ENCODE measurements around the gene CCDC18.
"Not testable (repeated sequence)": the region's sequence is repeated elsewhere in the genome, so short reads cannot be mapped to it uniquely, and the experiment has no call there.

The CCDC18 gene

GRCh38 chr1:93238425-93238824, 57.9 kb downstream of the CCDC18 start:
- DNase-seq (ENCODE audit: low read depth in 2 of 3, low spot score in 2 of 3): no peak

DNA sequence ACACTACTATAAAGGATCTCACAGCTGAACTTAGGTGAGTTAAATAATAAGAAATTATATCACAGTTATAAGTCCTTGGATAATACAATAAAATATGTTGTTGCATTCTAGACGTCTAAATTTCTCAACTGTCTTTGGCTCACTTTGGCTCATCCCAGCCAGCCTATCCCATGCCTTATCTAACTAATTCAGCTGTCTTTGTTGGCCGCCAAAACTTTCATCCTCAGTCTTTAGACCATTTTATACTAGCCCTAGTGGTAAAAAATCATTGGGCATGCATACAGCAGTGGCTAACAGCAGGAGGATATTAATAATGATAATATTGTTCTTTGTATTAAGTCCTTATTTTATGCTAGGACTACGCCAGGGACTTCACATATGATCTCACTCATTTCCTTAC, 59.3 kb downstream of the CCDC18 start:
- no peak for DNase-seq (ENCODE audit: low read depth in 2 of 3, low spot score in 2 of 3)

- DNase-seq (ENCODE audit: low read depth in 2 of 3, low spot score in 2 of 3): not testable (repeated sequence)
Measured at GRCh38 chr1:93243233-93243632, 62.7 kb downstream of the CCDC18 start.

DNA sequence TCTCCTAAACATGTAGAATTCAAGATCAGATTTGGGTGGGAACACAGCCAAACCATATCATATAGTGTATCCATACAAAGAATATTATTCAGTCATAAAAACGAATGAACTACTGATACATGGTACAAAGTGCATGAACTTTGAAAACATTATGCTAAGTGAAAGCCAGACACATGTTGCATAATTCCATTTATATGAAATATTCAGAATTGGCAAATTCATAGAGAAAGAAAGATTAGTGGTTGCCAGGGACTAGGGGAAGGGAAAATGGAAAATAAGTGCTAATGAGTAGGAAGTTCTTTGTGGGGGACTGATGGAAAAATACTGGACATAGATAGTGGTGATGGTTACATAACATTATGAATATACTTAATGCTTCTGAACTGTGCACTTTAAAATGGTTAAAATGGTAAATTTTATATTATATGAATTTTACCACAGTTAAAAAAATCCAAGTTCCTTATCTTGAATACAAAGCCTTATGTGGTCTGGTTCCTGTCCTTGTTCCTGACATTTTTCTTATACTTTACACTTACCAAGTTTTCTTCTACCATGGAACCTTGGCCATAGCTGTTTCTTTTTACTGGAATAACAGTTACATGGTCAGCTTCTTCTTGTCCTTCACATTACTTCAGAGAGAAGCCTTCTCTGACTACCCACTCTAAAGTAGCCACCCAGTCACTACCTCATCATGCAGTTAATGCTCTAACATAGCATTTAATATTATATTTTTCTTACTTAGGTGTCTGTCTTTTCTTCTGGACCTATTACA, 64.0 kb downstream of the CCDC18 start:
- DNase-seq (ENCODE audit: low read depth in 2 of 3, low spot score in 2 of 3): no peak

DNA sequence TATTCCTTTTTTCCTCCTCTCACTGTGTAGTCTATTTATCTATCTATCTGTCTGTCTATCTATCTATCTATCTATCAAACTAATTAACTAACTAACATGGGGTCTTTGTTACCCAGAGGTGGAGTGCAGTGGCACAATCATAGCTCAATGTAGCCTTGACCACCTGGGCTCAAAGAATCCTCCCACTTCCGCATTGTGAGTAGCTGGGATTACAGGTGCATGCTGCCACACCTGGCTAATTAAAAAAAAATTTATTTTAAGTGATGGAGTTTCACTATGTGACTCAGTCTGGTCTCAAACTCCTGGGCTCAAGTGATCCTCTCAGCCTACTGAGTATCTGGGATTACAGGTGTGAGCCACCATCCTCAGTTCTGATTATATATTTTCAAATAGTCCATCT, 71.4 kb downstream of the CCDC18 start:
- no peak for DNase-seq (ENCODE audit: low read depth in 2 of 3, low spot score in 2 of 3)

DNA sequence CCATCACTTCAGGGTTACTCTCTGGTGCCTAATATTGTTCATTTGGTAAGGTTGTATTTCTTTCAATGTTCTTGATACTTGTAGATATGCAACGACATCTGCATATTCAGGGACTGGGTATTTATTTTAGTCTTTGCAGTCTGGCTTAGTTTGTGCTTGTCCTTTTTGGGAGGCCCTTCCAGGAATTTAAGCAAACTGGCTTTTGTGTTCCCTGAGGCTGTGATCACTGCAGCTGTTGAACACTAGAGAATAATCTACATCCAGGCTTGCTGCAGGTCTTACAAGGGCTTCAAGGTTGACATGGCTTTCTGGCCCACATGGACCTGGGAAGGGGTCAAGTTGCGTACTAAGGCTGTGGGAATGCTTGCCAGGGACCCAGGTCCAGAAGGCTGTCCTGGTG, 72.1 kb downstream of the CCDC18 start:
- DNase-seq (ENCODE audit: low read depth in 2 of 3, low spot score in 2 of 3): no peak

DNA sequence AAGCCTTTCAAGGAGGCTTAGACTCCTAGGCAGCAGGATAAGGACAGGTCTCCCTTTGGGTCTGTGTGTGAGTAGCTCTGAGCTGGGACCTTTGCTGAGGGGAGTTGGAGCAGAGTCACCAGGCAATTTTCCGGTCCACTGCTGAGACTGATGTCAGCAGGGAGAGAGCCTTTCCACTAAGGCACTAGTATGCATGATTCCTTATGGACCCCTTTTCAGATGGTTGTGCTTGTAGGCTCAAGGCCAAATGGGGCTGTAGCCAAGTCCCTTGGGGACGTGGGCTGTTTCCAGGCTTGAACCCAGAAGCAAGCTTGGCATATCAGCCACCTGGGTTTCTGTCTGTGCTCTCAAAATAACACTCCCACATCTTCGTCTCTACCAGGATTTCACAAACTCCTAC, 73.0 kb downstream of the CCDC18 start:
- no peak for DNase-seq (ENCODE audit: low read depth in 2 of 3, low spot score in 2 of 3)

DNA sequence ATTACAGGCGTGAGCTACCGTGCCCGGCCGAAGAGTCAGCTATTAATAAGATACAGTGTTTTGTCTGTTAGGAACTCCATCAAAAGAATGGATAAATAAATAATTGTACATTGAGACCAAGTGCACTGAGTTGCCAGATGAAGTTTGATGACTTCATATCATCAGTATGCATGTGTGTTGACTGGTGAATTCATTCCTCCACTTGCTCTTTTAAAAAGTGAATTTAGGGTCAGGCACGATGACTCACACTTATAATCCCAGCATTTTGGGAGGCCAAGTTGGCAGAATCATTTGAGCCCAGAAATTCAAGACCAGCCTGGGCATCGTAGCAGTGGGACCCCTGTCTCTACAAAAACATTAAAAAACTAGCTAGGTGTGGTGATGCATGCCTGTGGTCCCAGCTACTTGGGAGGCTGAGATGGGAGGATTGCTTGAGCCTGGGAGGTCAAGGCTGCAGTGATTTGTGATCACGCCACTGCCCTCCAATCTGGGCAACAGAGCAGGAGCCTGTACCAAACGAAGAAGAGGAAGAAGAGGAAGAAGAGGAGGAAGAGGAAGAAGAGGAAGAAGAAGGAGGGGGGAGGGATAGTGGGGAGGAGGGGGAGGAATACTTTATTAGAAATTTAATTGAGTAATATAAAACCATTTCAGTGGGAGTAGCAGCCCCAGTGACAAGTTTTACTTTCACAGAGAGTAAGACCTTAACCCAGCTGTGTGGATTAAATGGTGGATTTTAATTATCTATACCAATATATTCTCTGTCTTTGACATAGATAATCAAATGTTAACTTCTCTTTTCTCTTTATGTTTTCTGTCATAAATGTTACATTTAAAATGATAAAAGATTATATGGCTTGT, 74.9 kb downstream of the CCDC18 start:
- DNase-seq (ENCODE audit: low read depth in 2 of 3, low spot score in 2 of 3): no peak

DNA sequence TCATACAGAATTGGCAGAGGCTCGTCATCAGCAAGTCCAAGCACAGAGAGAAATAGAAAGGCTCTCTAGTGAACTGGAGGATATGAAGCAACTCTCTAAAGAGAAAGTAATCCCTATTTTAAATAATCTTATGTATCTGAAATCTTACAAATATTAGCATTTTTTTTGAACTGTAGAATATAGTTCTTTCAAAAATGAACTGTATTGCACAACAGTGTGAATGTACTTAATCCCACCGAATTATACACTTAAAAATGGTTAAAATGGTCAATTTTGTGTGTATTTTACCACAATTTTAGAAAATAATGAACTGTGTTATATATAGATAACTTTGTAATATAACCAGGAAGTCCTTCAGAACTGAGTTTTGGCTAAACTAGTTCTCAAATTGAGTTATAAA, 75.9 kb downstream of the CCDC18 start:
- DNase-seq (ENCODE audit: low read depth in 2 of 3, low spot score in 2 of 3): no peak

DNA sequence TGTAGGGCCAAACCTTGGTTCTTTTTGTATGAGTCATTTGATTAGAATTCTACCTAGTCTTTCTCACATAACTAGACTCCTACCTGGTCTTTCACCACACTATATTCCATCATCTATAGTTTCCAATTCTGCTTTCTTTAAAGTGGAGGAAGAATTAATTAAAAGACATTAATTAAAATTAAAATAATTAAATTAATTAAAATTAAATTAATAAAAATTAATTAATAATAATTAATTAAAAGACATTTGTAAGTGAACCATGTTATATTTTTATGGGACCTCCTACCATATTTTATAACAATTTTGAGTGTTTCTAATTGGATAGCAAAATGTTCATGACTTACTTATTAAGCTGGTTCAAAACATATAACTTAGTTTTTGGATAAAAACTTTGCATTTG, 77.4 kb downstream of the CCDC18 start:
- no peak for DNase-seq (ENCODE audit: low read depth in 2 of 3, low spot score in 2 of 3)

DNA sequence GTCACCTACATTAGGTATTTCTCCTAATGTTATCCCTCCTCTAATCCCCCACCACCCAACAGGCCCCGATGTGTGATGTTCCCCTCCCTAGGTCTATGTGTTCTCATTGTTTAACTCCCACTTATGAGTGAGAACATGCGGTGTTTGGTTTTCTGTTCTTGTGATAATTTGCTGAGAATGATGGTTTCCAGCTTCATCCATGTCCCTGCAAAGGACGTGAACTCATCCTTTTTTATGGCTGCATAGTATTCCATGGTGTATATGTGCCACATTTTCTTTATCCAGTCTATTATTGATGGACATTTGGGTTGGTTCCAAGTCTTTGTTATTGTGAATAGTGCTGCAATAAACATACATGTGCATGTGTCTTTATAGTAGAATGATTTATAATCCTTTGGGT, 80.2 kb downstream of the CCDC18 start:
- not testable (repeated sequence) for DNase-seq (ENCODE audit: low read depth in 2 of 3, low spot score in 2 of 3)

GRCh38 chr1:93262645-93263044, 82.1 kb downstream of the CCDC18 start:
- DNase-seq (ENCODE audit: low read depth in 2 of 3, low spot score in 2 of 3): no peak

DNA sequence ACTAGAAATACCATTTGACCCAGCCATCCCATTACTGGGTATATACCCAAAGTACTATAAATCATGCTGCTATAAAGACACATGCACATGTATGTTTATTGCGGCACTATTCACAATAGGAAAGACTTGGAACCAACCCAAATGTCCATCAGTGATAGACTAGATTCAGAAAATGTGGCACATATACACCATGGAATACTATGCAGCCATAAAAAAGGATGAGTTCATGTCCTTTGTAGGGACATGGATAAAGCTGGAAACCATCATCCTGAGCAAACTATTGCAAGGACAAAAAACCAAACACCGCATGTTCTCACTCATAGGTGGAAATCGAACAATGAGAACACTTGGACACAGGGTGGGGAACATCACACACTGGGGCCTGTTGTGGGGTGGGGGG, 88.4 kb downstream of the CCDC18 start:
- DNase-seq (ENCODE audit: low read depth in 2 of 3, low spot score in 2 of 3): not testable (repeated sequence)

DNA sequence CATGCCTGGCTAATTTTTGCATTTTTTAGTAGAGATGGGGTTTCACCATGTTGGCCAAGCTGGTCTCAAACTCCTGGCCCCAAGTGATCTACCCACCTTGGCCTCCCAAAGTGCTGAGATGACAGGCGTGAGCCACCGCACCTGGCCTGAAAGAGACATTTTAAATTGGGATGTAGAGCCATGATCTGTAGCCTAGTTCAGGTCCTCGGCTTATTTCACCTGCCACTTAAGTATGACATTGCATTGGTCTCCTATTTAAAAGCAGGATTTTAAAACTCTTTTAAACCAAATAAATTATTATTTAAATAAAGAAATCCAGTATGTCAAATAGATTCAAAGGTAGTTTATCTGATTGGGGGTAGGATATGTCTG, 94.7 kb downstream of the CCDC18 start:
- DNase-seq (ENCODE audit: low read depth in 2 of 3, low spot score in 2 of 3): not testable (repeated sequence)

DNA sequence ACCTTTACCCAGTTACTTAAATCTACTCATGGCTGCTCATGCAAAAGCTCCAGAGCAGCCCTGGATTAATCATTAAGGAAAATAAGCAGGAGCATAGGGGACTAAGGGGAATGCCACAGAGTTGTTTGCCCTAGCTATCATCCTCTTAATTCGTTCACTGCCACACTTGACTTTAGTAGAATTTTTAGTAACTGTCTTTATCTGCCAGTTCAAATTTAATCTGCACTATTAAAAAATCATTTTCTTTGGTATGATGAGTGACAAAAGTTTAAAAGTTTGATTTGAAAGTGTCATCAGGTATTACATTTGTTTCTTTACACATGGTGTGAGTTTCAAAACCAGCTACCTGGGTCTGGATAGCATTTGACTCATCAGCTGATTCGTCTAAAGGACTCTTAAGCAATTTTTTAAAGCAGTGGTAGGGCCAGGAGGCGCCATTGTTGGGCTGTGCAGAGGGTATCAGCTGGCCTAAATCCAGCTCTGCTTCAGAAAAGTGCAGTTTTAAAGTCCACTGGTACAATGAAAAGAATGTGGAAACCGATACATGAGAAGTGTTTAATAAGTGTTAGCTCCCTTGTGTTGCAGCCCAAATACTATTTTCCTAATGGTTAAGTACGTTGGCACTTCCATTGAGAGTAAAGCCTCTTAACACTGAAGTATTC, 95.2 kb downstream of the CCDC18 start:
- no peak for DNase-seq (ENCODE audit: low read depth in 2 of 3, low spot score in 2 of 3)

GRCh38 chr1:93277530-93277929, 97.0 kb downstream of the CCDC18 start:
- not testable (repeated sequence) for DNase-seq (ENCODE audit: low read depth in 2 of 3, low spot score in 2 of 3)

- DNase-seq (ENCODE audit: low read depth in 2 of 3, low spot score in 2 of 3): no peak
Measured at GRCh38 chr1:93283496-93283895, 103.0 kb downstream of the CCDC18 start.

- DNase-seq (ENCODE audit: low read depth in 2 of 3, low spot score in 2 of 3): no peak
Measured at GRCh38 chr1:93288558-93288957, 108.0 kb downstream of the CCDC18 start.

DNA sequence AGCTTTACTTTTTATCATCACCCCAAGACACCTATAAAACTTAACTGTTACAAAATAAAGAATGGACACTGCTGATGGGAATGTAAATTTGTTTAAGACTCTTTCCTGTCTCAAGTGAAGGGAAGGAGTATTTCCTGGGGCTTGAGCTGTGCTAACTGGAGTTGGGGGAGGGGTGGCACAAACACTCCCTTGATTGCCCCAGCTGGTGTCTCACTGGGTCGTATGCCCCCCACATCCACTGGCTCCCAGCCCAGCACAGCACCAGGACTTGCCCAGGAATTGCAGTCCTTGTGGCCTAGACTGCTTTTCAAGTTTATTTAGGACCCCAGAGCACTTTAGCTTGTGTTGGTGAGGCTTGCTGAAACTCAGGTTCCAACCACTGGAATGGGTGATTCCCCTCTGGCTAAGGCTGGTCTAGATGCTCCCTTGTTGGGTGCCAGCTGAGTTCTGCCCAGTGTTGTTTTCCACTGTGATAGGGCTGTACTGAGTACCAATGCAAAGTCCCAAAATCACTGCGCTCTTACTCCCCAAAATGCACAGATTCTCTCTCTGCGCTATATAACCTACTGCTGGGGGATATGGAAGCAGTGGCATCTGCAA, 116.1 kb downstream of the CCDC18 start:
- DNase-seq (ENCODE audit: low read depth in 2 of 3, low spot score in 2 of 3): no peak

DNA sequence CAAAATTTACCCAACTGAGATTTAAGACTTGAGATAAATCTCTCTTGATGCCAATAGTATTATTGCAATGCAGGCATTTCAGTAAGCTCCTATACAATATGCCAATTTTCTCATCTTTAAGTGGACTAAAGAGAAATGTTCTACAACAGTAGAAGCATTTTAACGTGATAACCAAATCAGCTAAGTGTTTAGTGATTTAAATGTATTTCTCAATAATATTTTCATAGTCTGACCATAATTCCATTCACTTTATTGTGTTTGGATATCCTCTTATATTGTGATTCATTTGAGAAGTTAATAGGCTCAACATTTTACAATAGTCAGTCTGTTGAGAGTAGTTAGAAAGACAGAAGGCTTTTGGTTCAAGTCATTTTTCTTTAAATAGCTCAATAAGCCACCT, 120.6 kb downstream of the CCDC18 start:
- no peak for DNase-seq (ENCODE audit: low read depth in 2 of 3, low spot score in 2 of 3)

- DNase-seq (ENCODE audit: low read depth in 2 of 3, low spot score in 2 of 3): no peak
Measured at GRCh38 chr1:93302078-93302477, 121.6 kb downstream of the CCDC18 start.

DNA sequence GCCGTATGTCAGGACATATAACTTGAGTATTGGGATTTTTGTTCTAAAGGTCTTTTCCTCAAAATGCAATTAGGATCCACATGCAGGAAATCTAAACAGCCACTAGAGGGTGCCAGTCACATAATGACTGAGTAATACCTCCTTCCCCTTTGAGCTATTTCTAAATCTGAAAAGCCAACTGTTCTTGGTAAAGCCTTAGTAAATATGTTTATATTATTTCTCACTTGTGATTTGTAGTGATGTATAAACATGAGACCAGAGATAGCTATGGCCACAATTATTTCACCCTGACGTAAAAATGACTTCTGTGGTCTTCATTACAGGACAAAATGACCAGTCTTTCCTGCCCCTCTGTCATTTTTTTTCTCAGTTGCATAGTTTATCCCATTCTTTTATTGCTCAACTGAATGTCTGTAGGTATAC, 124.2 kb downstream of the CCDC18 start:
- no peak for DNase-seq (ENCODE audit: low read depth in 2 of 3, low spot score in 2 of 3)
